ENCODE data around the gene NAA10.
A peak's percentile ranks its signal among the peaks of the same experiment; 100 is the strongest.

The NAA10 gene

DNA sequence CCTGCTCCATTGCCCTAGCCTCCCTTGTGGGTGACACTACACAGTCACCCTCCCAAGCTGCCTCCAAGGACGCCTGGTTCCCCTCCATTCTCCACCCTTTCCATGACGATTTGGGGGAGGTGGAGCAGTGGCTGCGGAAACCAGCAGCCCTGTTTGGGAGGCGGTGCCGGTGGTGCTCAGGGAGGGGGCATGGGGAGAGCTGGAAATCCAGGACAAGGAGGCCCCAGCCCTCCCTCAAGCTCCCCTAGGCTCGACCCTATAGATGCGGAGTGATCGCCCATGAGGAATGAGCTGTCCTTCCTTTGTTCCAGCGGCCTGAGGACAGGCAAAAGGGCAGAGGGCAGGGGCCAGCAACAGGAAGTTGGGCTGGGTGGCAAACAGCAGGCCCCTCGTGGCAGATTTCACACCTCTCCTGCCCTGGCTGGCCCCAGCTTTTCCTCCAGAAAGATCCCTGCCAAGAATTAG is 13.2 kb upstream of the NAA10 start:
- no peak for DNase-seq

DNA sequence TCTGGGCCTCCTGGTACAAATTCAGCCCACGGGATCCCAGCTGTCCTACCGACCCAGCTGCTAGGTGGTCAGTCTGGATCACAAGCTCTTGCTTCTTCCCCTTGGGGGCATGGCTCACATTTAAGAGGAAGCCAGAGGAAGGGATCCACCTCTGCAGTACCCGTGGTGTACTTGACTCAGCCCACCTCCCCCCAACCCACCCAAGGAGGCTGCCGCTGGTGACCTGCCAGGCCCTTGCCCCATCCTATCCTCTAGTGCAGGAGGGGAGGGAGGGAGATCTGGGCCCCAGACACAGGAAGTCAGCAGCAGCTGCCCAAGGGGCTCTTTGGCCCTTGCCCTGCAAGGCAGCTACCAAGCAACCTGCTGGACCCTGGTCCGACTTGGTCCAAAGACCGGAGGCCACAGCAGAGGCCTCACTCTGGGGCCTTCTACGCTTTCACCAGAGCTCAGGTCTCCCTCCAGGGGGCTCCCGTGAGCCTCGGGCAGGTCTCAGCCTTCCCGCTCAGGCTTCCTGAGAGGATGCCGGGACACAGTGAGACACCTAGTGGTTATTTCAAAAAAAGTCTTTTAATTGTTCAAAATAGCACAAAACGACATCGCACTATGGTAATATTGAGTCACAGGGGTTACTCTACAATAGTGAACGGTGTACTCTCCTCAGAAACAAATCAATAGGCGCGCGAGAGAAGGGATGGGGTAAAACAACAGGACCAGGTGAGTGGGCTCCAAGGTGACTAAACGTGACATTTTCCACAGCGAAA is 12.4 kb upstream of the NAA10 start:
- DNase-seq, result peak; percentile 79 to 80

DNA sequence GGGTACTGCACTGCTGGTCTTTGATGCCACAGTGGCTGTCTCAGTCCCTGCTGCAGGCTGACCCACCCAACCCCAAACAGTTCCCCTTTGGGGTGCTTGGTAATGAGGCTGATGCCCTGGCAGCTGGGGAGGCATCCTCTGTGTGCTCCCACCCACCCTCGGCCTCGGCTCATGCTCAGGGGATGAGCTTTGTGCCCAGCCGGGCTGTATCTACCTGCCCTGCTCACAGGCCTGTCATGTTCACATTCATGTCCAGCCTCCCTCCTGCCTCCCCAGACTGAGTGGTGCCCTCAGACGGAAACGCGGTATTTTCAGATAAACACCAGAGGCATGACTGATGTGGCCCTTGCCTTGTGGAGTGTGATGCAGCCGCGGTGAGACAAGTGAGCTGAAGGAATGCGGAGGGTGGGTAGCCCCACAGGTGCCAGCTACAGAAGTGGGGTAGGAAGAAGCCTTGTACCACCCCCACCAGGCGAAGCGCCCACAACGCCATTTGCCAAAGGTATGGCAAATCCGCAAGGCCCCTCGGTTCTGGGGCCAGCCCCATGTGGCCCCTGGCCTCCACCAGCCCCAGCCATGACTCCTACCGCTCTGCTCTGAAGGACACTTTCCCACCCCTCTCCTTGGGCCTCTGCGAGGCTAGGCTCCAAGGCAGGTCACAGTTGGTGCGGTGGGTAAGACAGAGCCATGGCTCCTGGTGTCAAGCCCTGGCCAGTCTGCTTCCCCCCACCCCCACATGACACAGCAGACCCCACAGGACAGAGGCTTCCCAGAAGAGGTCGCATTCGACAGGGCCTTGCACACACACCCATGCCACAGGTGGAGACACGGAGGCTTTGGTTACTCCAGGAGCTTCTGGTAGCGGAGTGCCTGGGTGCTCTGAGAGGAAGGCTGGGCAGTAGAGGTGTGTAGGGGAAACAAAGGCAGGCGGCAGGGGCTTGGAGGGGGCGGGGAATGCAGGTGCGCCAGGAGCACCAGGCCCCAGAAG is 11.4 kb upstream of the NAA10 start:
- DNase-seq, result no peak

DNA sequence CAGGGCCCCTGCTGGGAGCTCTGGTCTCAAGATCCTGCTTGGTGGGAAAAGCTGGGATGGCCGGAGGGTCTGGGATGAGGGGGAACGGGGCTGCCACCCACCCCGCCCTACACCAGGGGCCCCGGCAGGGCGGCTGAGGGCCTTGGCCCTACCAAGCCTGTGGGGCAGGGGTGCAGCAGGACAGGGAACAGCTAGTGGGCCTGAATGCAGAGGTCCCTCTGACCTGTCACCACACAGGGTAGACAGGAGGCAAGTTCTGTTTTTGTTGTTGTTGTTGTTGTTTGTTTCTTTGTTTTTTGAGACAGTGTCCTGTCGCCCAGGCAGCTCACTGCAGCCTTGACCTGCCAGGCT is 9.9 kb upstream of the NAA10 start:
- DNase-seq, result no peak

DNA sequence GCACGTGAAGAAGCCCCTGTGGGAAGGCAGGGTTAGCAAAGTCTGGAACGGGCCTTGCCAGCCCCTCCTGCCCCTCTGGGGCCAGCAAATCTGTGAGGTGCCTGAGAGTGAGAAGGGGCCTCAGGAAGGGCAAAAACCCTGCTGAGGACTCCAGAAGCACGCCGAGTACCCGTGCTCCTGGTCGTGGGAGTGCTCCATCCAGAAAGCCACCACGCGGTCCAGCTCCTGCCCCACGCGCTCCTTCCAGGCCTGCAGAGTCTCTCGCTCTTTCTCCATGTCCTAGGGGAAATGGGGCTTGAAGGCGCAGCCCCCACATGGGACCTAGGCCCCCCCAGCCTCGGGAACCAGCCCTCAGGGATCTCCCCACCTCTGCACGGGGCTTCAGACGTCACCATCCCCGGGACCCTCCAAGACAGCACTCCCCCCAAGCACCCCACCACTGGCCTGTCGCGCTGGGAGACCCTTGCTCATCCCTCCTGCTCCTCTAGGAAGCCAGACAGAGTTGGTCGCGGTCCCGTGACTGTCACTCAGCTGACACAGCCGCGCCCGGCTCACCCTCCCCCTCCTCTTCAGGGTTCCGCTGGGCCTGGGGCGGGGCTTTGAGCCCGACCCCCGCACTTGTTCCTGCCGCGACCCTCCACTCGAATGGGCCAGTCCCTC is 9.4 kb upstream of the NAA10 start, which contains the start of gene RENBP:
RENBP (minus strand) TSS at position 504 of the 660 bp plus-strand sequence; CDS start at position 471, 33 bp downstream.
- DNase-seq, result peak; percentile 41 to 54

DNA sequence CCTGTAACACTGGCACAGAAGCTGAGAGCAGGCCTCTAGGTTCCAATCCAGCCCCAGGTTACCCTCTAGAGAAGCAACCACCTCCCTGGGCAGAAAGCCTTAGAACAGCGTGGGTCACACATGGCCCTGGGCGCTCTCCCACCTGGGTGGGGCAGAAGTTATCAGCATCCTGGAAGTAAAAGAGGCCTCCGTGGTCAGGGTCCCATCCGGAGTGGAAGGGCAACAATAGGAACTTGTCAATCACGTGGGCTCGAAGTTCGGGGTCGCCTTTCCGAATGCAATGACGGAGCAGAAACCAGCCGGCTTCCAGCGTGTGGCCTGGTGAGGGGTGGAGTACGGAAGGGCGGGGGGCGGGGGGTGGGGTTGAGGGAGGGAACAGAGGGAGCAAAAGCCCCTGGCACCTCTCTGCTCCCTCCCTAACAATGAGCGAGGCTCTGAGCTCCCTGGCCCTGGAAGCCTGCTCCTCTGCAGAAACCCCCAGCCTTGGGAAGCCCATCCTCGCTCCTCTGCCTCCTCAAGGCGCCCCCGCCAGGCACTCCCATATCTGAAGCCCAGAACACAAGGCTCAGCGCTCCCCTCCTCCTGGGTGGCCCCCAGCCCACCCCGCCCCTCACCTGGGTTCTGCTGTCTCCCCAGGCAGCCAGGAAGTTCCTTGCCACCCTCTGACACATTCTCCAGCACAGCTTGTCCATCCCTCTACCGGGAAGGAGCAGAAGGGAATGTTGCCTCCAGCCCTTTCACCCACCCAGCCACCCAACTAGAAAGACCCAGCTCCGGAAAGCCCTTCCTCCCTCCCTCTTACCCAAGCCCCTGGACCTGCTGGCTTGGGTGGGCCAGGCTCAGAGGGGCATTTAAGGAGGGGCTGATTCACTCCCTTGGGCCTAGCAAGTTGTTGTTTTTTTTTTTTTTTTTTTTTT is 6.8 kb upstream of the NAA10 start:
- no peak for DNase-seq

DNA sequence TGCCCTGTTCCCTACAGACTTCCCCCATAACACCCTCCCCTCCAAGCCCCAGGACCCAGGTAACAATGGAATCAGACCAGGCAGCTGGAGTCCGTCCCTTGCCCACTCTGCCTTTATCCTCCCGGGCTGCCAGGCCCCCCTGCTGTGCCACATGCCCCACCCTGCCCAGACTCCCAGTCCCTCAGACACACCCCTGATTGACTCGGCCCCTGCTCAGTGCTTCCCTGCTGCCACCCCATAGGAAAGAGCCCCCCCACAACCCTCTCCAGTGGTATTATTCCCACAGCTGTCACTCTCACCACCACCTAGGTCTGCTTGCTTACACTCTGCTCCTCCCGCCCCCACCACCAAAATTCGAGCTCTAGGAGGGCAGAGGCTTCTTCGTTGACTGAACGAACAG is 4.7 kb upstream of the NAA10 start:
- no peak for DNase-seq

DNA sequence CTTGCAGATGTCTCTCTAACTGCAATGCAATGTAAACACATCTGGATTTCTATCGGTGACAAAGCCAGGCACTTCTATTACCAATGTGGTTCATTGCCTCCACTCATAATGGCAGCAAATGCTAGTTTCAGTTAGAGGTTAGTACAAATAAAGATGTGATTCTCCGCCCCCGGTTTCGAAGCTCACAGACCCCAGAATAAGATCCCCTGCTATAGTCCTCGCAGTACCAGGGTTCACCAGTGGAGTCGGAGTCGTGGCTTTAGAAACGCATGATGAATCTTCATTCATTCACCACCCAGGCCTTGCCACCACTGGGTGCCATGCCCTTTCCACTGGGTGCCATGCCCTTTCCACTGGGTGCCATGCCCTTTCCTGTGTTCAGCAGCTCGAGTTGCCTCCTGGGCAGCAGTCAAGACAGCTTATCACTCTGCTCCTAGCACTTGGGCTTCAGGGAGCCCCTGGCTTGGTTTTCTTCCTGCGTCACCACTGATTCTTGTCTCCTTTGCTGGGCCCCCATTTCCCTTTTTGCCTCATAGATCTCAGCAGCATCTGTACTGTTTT is 3.5 kb upstream of the NAA10 start:
- no peak for DNase-seq

DNA sequence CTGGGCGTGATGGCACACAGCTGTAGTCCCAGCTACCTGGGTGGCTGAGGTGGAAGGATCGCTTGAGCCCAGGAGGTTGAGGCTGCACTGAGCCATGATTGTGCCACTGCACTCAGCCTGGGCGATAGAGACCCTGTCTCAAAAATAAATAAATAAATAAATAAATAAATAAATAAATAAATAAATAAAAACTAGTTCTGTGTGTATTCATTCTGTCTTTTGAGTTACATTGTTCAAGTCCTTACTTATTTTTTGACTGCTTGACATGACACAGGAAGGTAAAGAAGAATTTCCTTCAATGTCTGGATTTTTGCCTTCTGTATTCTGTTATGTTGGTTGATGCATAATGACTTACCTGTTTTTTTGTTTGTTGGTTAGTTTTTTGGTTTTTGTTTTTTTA is 2.2 kb upstream of the NAA10 start:
- DNase-seq, result no peak

DNA sequence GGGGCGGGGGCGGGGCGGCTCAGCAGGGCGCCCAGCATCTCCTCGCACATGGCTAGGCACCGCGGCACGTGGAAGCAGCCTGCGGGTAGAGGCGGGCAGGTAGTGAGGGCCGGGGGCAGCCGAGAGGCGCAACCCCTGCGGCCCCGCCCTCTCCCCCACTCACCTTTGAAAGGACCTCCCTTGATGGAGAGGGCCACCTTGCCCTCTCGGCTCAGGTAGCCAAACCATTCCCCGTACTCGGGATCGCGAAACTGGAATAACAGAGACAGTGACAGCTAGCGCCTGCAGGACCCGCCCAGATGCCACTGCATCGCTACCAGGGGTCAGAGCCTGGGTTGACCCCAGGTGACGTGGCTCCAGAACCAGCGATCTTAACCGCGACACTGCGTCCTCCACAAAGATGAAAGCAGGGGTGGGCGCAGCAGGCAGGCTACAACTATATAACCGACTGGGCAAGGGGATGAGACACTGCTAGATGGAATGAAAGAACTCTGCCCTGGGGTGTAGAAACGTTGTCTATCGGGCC is 552 bp upstream of the NAA10 start:
- no peak for DNase-seq

DNA sequence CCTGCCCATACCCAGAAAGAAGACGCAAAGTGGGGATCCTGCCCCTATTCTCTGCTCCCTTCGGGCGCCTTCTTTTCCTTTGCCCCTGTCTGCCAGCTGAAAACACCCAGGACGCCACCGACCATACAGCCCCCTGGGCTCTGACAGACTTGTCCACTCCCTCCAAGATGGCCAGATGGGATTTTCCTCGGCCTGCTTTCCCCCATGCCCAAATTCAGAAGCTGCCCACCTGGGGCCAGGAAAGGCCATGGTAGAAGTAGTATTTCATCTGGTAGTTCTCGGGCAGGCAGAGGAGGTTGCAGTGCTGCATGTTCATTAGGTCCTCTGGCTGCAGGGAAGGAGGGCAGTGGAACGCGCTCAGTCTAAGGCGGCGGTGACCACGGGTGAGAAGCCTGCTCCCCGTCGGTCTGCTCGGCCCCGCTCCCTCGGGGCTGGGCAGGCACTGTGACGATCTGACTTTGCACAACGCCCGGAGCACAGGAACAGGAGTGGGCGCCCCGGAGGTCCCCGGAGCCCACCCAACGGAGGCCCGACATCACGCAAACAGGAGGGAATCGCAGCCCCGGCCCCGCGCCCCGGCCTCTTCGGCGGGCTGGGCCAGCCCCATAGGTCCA is 582 bp downstream of the NAA10 start:
- DNase-seq, result no peak

DNA sequence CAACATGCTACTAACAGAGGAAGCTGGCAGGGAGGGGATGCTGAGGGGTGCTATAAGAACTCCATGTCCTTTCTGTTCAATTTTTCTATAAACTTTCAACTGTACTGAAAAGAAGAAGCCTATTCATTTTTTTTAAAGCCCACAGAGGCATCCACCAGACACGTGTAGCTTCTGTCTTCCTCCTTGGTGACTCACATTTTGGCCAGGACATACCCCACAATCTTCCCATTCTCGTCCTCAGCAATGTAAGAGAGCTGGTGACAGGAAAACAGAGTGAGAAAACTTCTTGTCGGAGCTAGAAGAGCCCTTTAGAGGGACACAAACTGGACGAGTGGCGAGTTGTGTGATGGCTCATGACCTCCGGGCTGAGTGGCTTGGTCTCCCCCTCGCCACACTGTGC is 1.1 kb downstream of the NAA10 start:
- no peak for DNase-seq

DNA sequence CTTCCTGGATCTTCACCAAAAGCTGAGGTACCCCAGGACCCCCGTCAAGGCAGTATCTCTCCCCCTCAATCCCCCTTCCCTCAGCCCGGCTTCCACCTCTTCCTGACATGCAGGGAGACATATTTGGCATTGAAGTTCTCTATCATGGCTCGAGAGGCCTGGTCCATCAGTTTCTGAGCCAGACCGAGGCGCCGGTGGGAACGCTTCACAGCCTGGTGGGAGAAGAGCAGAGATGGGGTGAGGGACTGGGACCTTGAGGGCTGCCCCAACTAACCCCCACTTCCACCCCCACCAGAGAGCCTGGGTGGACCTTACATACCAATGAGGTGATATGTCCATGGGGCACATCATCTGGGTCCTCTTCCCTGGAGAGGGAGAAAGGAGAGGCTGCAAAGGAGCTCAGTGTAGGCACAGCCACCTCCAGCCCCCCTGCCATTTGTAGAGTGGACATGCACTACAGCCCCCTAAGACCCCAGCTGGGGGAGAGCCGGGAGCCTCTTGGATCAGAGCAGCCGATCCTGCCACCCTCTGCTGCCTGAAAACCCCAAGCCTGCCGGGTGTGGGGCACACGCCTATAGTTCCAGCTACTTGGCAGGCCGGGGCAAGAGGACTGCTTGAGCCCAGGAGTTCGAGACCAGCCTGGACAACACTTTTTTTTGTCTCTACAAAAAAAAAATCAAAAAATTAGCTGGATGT is 2.5 kb downstream of the NAA10 start:
- no peak for DNase-seq

DNA sequence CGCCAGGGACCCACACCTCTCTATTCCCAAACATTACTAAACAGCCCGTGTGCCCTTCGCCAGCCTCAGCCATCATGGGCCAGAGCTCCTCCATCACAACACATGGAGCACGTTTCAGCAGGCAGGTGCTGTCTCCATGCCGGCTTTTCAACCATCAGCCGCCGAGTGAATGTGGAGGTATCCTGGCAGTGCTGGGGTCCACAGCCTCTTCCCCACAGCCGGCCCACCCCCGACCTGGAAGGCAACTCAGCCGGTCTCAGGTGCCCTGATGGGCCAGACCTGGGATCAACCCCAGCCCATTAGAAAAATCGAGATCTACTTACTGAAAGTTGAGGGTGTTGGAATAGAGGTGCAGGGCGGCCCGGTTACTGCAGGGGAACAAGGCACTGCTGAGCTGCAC is 3.1 kb downstream of the NAA10 start:
- DNase-seq, result no peak

DNA sequence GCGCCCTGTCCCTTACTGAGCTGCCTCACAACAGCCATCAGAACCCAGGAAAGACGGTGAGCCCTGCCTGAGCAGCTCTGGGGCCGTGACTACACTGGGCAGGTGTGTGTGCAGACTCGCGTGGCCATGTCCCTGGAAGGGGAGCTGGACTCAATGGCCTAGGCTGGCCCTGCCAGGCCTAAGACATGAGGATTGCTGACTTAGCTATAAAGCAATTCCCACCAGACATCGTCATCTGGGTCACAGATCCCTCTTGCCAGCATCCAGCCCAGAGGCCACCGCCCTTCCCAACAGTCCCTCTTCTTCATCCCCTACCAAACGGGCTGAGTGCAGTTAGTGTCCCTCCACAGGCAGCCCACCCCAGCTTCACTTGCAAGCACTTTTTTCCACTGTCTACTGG is 3.7 kb downstream of the NAA10 start:
- no peak for DNase-seq

DNA sequence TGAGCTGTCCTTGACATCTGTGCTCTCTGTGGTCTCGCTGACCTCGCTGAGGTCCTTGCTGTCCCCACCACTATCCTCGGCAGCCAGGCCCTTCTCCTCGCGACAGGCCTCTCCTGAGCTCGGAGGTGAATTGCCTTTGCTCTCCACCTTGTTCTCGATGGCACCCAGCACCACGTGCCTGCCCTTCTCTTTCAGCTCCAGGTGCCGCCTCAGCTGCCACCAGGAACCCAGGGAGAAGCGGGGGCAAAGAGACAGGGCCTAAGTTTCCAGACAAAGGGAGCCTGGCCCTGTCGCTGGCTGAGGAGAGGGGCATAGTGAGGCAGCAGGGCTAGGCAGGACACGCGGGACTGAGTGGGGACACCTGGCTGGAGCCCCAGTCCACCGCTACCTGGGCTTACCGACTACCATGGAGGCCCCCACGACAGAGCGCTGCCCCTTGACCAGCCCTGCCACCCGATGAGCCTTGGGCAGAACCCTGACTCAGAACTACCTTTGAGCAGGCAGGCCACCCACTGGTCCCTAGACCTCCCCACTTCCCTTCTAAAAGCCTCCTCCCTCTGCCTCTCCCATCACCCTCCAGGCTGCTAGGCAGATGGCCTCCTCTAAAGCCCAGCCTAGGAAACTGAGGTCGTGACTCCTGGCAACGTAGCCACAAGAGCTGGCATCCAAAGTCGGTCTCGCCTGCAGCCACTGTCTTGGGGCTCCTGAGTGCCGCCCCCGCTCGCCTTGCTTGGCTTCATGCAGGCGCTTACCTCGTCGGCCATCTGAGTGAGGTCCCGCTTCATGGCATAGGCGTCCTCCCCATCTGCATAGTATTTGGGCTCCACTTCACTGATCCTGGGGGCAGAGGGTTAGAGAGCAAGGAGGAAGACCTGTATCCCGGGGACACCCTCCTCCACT is 4.6 kb downstream of the NAA10 start:
- DNase-seq, result no peak

DNA sequence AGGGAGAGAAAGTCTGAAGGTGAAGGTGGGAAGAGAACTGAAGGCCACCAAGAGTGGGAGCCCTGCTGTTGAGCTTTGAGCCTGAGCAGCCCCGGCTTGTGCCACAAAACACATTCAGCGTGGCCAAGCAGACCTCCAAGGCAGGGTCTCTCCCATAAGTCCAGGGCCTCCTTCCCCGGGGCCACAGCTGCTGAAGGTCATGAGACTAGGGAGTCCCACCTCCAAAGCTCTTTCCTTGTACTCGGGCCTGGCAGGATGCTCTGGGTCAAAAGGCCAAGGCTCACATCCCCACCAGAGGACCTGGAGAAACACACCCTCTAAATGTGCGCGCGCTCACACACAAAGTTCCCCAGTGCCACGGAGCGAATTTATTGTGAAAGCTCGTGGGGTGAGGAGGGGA is 5.3 kb downstream of the NAA10 start:
- DNase-seq, result no peak

DNA sequence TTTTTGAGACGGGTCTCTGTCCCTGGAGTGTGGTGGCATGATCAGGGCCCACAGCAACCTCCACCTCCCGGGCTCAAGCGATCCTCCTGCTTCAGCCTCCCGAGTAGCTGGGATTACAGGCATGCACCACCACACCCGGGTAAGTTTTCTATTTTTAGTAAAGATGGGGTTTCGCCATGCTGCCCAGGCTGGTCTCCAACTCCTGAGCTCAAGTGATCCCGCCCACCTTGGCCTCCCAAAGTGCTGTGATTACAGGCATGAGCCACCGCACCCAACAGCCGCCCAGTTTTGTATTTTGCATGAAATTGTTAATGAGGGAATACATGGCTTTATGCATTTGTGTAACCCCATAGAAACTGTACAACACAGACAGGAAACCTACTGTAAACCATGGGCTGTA is 6.0 kb downstream of the NAA10 start:
- no peak for DNase-seq

Data from activated CD4-positive, alpha-beta T cell treated with anti-CD3 and anti-CD28 coated beads for 4 hours (primary cell).